Peyer's patch (tissue), 4 donors: Measurements from ENCODE around the gene ARSA. TPM values are rescaled to one million over a fixed set of nuclear protein-coding genes. Genes with fewer than 3 reads are reported as not detected.
A peak's percentile ranks its signal among the peaks of the same experiment; 100 is the strongest.

ENCODE experiments used
- DNase-seq, 3 donors: peaks; one replicate each; pipeline ENCODE4 v3.0.0-alpha.2; 2017 to 2019
- H3K27ac ChIP-seq, 4 donors: fragments of 200-600 bp; sonication (generic); one replicate each; pipeline ENCODE4 v1.5.1; 2016 to 2019
- H3K27me3 ChIP-seq, 2 donors: fragments of 200-600 bp; sonication (generic); one replicate each; pipeline ENCODE4 v1.5.1; 2019
- H3K36me3 ChIP-seq, 3 donors: fragments of 200-600 bp; sonication (generic); one replicate each; pipeline ENCODE4 v1.5.1; 2016 to 2019
- H3K4me1 ChIP-seq, 4 donors: fragments of 200-600 bp; sonication (generic); one replicate each; pipeline ENCODE4 v1.5.1; 2016 to 2019
- H3K4me3 ChIP-seq, 4 donors: fragments of 200-600 bp; sonication (generic); 1 replicate in 3 of 4; 2 replicates in 1 of 4; pipeline ENCODE4 v1.5.1; 2016 to 2019; ENCODE audit warnings: mild to moderate bottlenecking in 1 of 4
- H3K9me3 ChIP-seq, 4 donors: fragments of 200-600 bp; sonication (generic); one replicate each; pipeline ENCODE4 v1.5.1; 2016 to 2019; ENCODE audit warnings: mild to moderate bottlenecking in 1 of 4
- CTCF ChIP-seq, 6 experiments: fragments of 450-650 bp in 4 of 6; fragments of 200-600 bp in 2 of 6; sonication (generic) in 1 of 6; IDR thresholded peaks; one replicate each; pipeline ENCODE4 v1.5.1; 2017 to 2019; ENCODE audit warnings: antibody characterized with exemption in 6 of 6, mild to moderate bottlenecking in 3 of 6, moderate library complexity in 1 of 6
- POLR2A ChIP-seq, 2 donors: fragments of 450-650 bp; IDR thresholded peaks; one replicate each; pipeline ENCODE4 v1.5.1; 2017; ENCODE audit warnings: antibody characterized with exemption in 2 of 2, mild to moderate bottlenecking in 2 of 2, moderate library complexity in 2 of 2
- total RNA-seq, 4 donors: library from RNA; depleted of rRNA; stranded (reverse); fragments of >200 nt; gene quantifications; one replicate each; pipeline ENCODE4 v1.1.0, GENCODE V29; 2016

ARSA gene
- total RNA-seq, 4 donors from 2014 or later, result 84.2 to 130 (median 124) TPM

GRCh38 chr22:50635591-50635990 lies 7.6 kb upstream of the ARSA start:
- TF ChIP-seq CTCF (IDR thresholded peaks at IDR 0.05) (no peak), POLR2A (IDR thresholded peaks at IDR 0.05) (no peak)
- H3K4me1 ChIP-seq, result no peaks in the 10 kb centered on the region

GRCh38 chr22:50633771-50634170 lies 5.8 kb upstream of the ARSA start:
- Histone ChIP-seq H3K27ac (no peak overlapping the region), H3K4me3 (no peak overlapping the region), H3K4me1 (peaks cover 0 to 3% (median 1%) of the 10 kb centered on the region in 4 donors), H3K36me3 (no peaks in the 10 kb centered on the region), H3K27me3 (no peaks in the 10 kb centered on the region), H3K9me3 (no peaks in the 10 kb centered on the region)
- DNase-seq, result no peak
- TF ChIP-seq CTCF (IDR thresholded peaks at IDR 0.05) (no peak), POLR2A (IDR thresholded peaks at IDR 0.05) (no peak)

More at GRCh38 chr22:50635591-50635990, 7.6 kb upstream of the ARSA start:
- H3K27ac ChIP-seq, result no peak overlapping the region
- H3K36me3 ChIP-seq, result no peaks in the 10 kb centered on the region
- no peaks in the 10 kb centered on the region for H3K27me3 ChIP-seq
- H3K4me3 ChIP-seq, result no peak overlapping the region
- no peaks in the 10 kb centered on the region for H3K9me3 ChIP-seq
- DNase-seq, result no peak

- Histone ChIP-seq H3K4me3 (no peak overlapping the region), H3K4me1 (peaks cover 0 to 9% (median 4%) of the 10 kb centered on the region in 4 donors), H3K9me3 (no peaks in the 10 kb centered on the region), H3K27me3 (no peaks in the 10 kb centered on the region), H3K36me3 (no peaks in the 10 kb centered on the region), H3K27ac (no peak overlapping the region)
- TF ChIP-seq POLR2A (IDR thresholded peaks at IDR 0.05), result no peak
- TF ChIP-seq CTCF (IDR thresholded peaks at IDR 0.05), result no peak
- no peak for DNase-seq
Measured at GRCh38 chr22:50633086-50633485, 5.1 kb upstream of the ARSA start.

GRCh38 chr22:50630376-50630775 lies 2.4 kb upstream of the ARSA start:
- no peaks in the 10 kb centered on the region for H3K9me3 ChIP-seq
- peaks cover 0 to 2% (median 0%) of the 10 kb centered on the region in 3 donors for H3K36me3 ChIP-seq
- H3K27ac ChIP-seq, result no peak overlapping the region
- H3K27me3 ChIP-seq, result no peaks in the 10 kb centered on the region
- no peak for DNase-seq
- no peak overlapping the region for H3K4me3 ChIP-seq
- TF ChIP-seq POLR2A (IDR thresholded peaks at IDR 0.05) (no peak), CTCF (IDR thresholded peaks at IDR 0.05) (no peak)
- peaks cover 0 to 31% (median 11%) of the 10 kb centered on the region in 4 donors for H3K4me1 ChIP-seq

GRCh38 chr22:50628543-50629134 lies 687 bp upstream of the ARSA start:
- peaks cover 0 to 6% (median 0%) of the 10 kb centered on the region in 3 donors for H3K36me3 ChIP-seq
- DNase-seq, result no peak
- H3K9me3 ChIP-seq, result no peaks in the 10 kb centered on the region
- H3K27me3 ChIP-seq, result no peaks in the 10 kb centered on the region
- peak overlapping the region; percentile 84 to 88 (median 84) for H3K27ac ChIP-seq
- peaks cover 0 to 35% (median 11%) of the 10 kb centered on the region in 4 donors for H3K4me1 ChIP-seq
- TF ChIP-seq POLR2A (IDR thresholded peaks at IDR 0.05), result no peak
- TF ChIP-seq CTCF (IDR thresholded peaks at IDR 0.05), result no peak
- H3K4me3 ChIP-seq, result peak overlapping the region; percentile 79 to 99 (median 89)
